Measurements from ENCODE around the gene MRPL14. TPM values are rescaled to one million over a fixed set of nuclear protein-coding genes. Genes with fewer than 3 reads are reported as not detected.

MRPL14 gene
- total and polyA plus RNA-seq, 9 of the 15 experiments (the other 6 are each of a cell fraction or from before 2014, with no cell fraction given): 126 to 424 (median 165) TPM

DNA sequence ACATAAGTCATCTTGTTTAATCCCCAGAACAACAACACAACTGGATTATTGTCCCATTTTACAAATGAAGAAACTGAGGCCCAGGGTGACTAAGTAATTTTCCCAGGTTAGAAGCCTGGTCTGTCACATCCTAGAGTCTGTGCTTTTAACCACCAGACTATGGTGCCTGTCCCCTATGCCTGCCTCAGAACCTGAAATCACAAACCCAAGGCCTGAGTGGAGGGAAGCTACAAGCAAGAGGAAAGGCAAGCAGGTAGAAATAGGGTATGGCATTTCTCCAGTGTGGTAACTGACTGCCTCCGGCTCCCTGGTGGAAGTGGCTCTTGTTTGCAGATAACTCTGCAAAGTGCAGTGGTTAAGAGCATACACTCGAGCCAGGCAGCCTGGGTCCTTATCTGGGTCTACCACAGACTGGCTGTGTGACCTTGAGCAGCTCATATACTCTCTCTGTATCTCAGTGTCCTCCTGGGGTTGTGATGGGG is 2.6 kb upstream of the MRPL14 start:
- H3K4me2 ChIP-seq (ENCODE audit: insufficient read depth, low read length): peak overlapping the region; percentile 67
- ChIA-PET POLR2A (interaction anchor here (0.6 to 5.0 kb wide), 13 partner anchors 8 to 506 kb away, joined by 3 to 29 read pairs (median 4); partner anchors contain the start of gene HSP90AB1), CTCF (ENCODE audit: low intra/inter-chr PET ratio) (interaction anchor here (0.6 kb wide), 2 partner anchors 16 to 257 kb away, joined by 3 read pairs; partner anchors contain the start of gene CDC5L)
- no TSS peak for BruUV-seq (replicated peaks)
- FAIRE-seq (peak; percentile 99), ATAC-seq (peak; percentile 54), DNase-seq (ENCODE audit: extremely low read depth in 1 of 4, low spot score in 3 of 4) (peak; percentile 50 to 96 (median 72))
- H3K79me2 ChIP-seq (ENCODE audit: control insufficient read depth, insufficient read depth, low read length): peaks cover 93% of the 10 kb centered on the region
- H3K9me1 ChIP-seq (ENCODE audit: control insufficient read depth, insufficient read depth, low read length): no peaks in the 10 kb centered on the region
- in situ Hi-C loops (cut with MboI) (no loop called here), intact Hi-C loops (cut with micrococcal nuclease) (loop anchor here (5.0 kb wide), 1 partner anchor 503 kb away; the partner anchor contains the start of gene GTPBP2)
- peak overlapping the region in 1 of 2 experiments; percentile 67; a peak in 1 of 4 replicates for H3K9ac ChIP-seq (ENCODE audit: insufficient read depth in 1 of 2, low read depth in 2 of 2, low read length in 2 of 2)
- 0% methylated on average over 2 of the region's 2 CpGs for WGBS (ENCODE audit: insufficient coverage, low coverage, missing lambda C conversion rate)
- no peaks in the 10 kb centered on the region for H3K27me3 ChIP-seq (ENCODE audit: control insufficient read depth in 2 of 2, insufficient read depth in 2 of 2, low read length in 2 of 2)
- H3K4me1 ChIP-seq (replicated peaks in 1 of 2; ENCODE audit: control insufficient read depth in 2 of 2, insufficient read depth in 2 of 2, low read length in 2 of 2): peaks cover 64 to 72% of the 10 kb centered on the region in 2 experiments
- H3K36me3 ChIP-seq (ENCODE audit: control insufficient read depth, insufficient read depth, low read length): peaks cover 24% of the 10 kb centered on the region
- H3K9me3 ChIP-seq (replicated peaks; ENCODE audit: control insufficient read depth, insufficient read depth, low read depth, low read length): no peaks in the 10 kb centered on the region
- H3K4me3 ChIP-seq: no peak overlapping the region
- peak overlapping the region; percentile 63 for H3K27ac ChIP-seq (ENCODE audit: extremely low read depth, low read depth, low read length)
- H2AFZ ChIP-seq (ENCODE audit: low read depth, low read length): no peak overlapping the region
- H4K20me1 ChIP-seq (replicated peaks; ENCODE audit: control insufficient read depth, insufficient read depth, low read length): peaks cover 15% of the 10 kb centered on the region
- no peak for TF ChIP-seq ZFX (CRISPR knock-in tag; IDR thresholded peaks at IDR 0.05)
- TF ChIP-seq ETV1 (tag; conservative IDR thresholded peaks at IDR 0.05; ENCODE audit: low read depth): 0 out of 2 replicates have a peak, but pooled peaks have one; percentile 31
- peak; percentile 24; the same call in 1 of the 2 replicates for TF ChIP-seq ZNF263 (CRISPR knock-in tag; IDR thresholded peaks at IDR 0.05; ENCODE audit: borderline replicate concordance)
- peak; percentile 69 for TF ChIP-seq MTA2 (IDR thresholded peaks at IDR 0.05; ENCODE audit: low read depth)
- TF ChIP-seq ESRRA (IDR thresholded peaks at IDR 0.05; ENCODE audit: borderline replicate concordance, low read depth): peak; percentile 98
- TF ChIP-seq, protein P1, sequence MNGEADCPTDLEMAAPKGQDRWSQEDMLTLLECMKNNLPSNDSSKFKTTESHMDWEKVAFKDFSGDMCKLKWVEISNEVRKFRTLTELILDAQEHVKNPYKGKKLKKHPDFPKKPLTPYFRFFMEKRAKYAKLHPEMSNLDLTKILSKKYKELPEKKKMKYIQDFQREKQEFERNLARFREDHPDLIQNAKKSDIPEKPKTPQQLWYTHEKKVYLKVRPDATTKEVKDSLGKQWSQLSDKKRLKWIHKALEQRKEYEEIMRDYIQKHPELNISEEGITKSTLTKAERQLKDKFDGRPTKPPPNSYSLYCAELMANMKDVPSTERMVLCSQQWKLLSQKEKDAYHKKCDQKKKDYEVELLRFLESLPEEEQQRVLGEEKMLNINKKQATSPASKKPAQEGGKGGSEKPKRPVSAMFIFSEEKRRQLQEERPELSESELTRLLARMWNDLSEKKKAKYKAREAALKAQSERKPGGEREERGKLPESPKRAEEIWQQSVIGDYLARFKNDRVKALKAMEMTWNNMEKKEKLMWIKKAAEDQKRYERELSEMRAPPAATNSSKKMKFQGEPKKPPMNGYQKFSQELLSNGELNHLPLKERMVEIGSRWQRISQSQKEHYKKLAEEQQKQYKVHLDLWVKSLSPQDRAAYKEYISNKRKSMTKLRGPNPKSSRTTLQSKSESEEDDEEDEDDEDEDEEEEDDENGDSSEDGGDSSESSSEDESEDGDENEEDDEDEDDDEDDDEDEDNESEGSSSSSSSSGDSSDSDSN (IDR thresholded peaks at IDR 0.05; ENCODE audit: borderline replicate concordance in 1 of 2, low read depth in 2 of 2, low read length in 2 of 2): peak in 1 of 2 experiments; percentile 72; a peak in 1 of 4 replicates
- no peak for TF ChIP-seq MBD2 (IDR thresholded peaks at IDR 0.05; ENCODE audit: borderline replicate concordance, low read depth)
- peak; percentile 33; the same call in 1 of the 2 replicates for TF ChIP-seq JUN (IDR thresholded peaks at IDR 0.05; ENCODE audit: borderline replicate concordance, low read depth, low read length)
- no peak; the same call in 1 of the 2 replicates for TF ChIP-seq JUN (CRISPR knock-in tag; IDR thresholded peaks at IDR 0.05; ENCODE audit: borderline replicate concordance)
- peak; percentile 72 for TF ChIP-seq GATA2 (CRISPR knock-in tag; IDR thresholded peaks at IDR 0.05)
- TF ChIP-seq, protein P2, sequence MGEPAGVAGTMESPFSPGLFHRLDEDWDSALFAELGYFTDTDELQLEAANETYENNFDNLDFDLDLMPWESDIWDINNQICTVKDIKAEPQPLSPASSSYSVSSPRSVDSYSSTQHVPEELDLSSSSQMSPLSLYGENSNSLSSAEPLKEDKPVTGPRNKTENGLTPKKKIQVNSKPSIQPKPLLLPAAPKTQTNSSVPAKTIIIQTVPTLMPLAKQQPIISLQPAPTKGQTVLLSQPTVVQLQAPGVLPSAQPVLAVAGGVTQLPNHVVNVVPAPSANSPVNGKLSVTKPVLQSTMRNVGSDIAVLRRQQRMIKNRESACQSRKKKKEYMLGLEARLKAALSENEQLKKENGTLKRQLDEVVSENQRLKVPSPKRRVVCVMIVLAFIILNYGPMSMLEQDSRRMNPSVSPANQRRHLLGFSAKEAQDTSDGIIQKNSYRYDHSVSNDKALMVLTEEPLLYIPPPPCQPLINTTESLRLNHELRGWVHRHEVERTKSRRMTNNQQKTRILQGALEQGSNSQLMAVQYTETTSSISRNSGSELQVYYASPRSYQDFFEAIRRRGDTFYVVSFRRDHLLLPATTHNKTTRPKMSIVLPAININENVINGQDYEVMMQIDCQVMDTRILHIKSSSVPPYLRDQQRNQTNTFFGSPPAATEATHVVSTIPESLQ (CRISPR knock-in tag; IDR thresholded peaks at IDR 0.05): no peak
- TF ChIP-seq SIN3B (IDR thresholded peaks at IDR 0.05; ENCODE audit: low read depth): 0 out of 2 replicates have a peak, but pooled peaks have one; percentile 19
- peak; percentile 85 for TF ChIP-seq NCOR1 (IDR thresholded peaks at IDR 0.05)
- peak; percentile 82; the same call in 1 of the 2 replicates for TF ChIP-seq POLR2AphosphoS5 (IDR thresholded peaks at IDR 0.05; ENCODE audit: control insufficient read depth, insufficient read depth, low read depth, low read length)
- no peak for TF ChIP-seq EHMT2 (IDR thresholded peaks at IDR 0.05)
- TF ChIP-seq ZKSCAN1 (IDR thresholded peaks at IDR 0.05; ENCODE audit: low read depth, low read length): 0 out of 2 replicates have a peak, but pooled peaks have one; percentile 62
- TF ChIP-seq SRSF7 (optimal IDR thresholded peaks at IDR 0.05; ENCODE audit: low read depth, low read length): no peak
- peak; percentile 85 for TF ChIP-seq NCOA4 (IDR thresholded peaks at IDR 0.05; ENCODE audit: partially characterized antibody)
- no peak for TF ChIP-seq ZNF143 (CRISPR knock-in tag; IDR thresholded peaks at IDR 0.05)

All from K562 (cell line).